AG04450 (cell line): ENCODE data around the gene FBXO41. TPM values are rescaled to one million over a fixed set of nuclear protein-coding genes. Genes with fewer than 3 reads are reported as not detected.

Experiments used
- CTCF ChIA-PET: fragments of 300-600, 350-600 bp; formaldehyde crosslinking; extraction: SDS; loops from one replicate; lab custom pipeline; 2022; ENCODE audit warnings: antibody characterized with exemption, inconsistent platforms; lab: Charles Lee
- POLR2A ChIA-PET: fragments of 350-600 bp; formaldehyde crosslinking; extraction: SDS; loops from one replicate; lab custom pipeline; 2021; ENCODE audit warnings: antibody characterized with exemption, inconsistent platforms; lab: Yijun Ruan, JAX
- DNase-seq: peaks from one replicate; pipeline ENCODE4 v3.0.0-alpha.2; 2011; ENCODE audit warnings: low read depth, low spot score
- H3K27ac ChIP-seq: one replicate; pipeline ENCODE4 v1.5.1; 2012; ENCODE audit warnings: low read depth, low read length, control low read depth
- H3K27me3 ChIP-seq: one replicate; pipeline ENCODE4 v1.6.0; 2012; ENCODE audit warnings: low read length; ENCODE audit not compliant: control insufficient read depth, insufficient read depth
- H3K4me3 ChIP-seq: 2 replicates; pipeline ENCODE4 v1.5.1; 2011; ENCODE audit warnings: mild to moderate bottlenecking, low read depth, low read length, control low read depth
- H3K9me3 ChIP-seq: 2 replicates; pipeline ENCODE4 v1.5.1; 2012; ENCODE audit warnings: low read length; ENCODE audit not compliant: control insufficient read depth, insufficient read depth
- polyA plus RNA-seq: library from polyadenylated mRNA; depleted of rRNA; stranded (reverse); fragments of >200 nt; gene quantifications from 2 replicates; pipeline ENCODE4 v1.2.3, GENCODE V29; 2011
- TF ChIP-seq, protein P1 (sequence below): IDR thresholded peaks from 2 replicates; pipeline ENCODE4 v1.5.1; 2011; ENCODE audit warnings: low read depth, low read length, control low read depth, inconsistent platforms

FBXO41 gene
- polyA plus RNA-seq, 1 experiment, result 2.5 TPM

DNA sequence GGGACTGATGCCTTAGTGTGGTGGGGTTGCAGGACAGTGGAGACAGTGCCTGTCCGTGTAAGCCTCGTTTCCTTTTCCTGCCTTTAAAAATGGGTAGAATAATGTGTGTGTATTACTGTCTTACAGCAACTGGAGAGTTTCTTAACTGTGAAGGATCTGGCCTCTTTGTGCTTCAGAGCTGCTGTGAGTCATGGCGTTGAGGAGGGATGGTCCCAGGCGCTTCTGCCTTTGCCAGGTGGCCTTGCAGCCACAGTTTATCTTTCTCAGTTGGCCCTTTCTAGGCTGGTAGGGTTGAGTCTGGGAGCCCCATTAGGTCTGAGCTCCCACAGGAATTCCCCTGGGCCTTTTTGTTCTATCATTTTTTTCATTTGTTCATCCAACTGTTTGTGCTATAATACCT is 60.5 kb downstream of the FBXO41 start:
- TF ChIP-seq, protein P1, sequence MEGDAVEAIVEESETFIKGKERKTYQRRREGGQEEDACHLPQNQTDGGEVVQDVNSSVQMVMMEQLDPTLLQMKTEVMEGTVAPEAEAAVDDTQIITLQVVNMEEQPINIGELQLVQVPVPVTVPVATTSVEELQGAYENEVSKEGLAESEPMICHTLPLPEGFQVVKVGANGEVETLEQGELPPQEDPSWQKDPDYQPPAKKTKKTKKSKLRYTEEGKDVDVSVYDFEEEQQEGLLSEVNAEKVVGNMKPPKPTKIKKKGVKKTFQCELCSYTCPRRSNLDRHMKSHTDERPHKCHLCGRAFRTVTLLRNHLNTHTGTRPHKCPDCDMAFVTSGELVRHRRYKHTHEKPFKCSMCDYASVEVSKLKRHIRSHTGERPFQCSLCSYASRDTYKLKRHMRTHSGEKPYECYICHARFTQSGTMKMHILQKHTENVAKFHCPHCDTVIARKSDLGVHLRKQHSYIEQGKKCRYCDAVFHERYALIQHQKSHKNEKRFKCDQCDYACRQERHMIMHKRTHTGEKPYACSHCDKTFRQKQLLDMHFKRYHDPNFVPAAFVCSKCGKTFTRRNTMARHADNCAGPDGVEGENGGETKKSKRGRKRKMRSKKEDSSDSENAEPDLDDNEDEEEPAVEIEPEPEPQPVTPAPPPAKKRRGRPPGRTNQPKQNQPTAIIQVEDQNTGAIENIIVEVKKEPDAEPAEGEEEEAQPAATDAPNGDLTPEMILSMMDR, result no peak
- Histone ChIP-seq H3K27ac (no peak overlapping the region), H3K4me3 (no peak overlapping the region), H3K27me3 (no peaks in the 10 kb centered on the region), H3K9me3 (no peaks in the 10 kb centered on the region)
- POLR2A ChIA-PET, result interaction anchor here (1.2 kb wide), 1 partner anchor 10 kb away, joined by 4 read pairs; the partner anchor contains the start of gene CCT7
- DNase-seq, result no peak
- CTCF ChIA-PET, result interaction anchor here (1.4 to 2.1 kb wide), 2 partner anchors 9 to 11 kb away, joined by 3 to 5 read pairs; no protein-coding TSS in a partner anchor

DNA sequence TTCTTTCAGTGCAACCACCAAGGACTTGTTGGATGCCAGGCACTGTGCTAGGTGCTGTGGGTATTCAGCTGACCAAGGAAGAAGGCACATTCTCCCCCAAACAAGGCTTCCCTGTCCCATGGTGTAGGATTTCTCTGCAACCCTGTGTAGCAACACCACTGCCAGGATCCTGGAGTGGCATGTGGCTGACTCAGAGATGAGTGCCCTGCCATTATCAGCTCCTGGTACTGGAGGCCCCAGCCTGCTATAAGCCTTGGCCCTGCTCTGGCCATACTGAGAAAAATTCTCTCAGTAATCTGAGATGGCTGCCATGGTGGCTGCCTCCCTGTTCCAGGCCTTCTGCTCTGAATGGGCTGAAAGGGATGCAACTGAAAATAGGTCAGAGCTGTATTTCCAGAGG is 66.0 kb downstream of the FBXO41 start:
- Histone ChIP-seq H3K27ac (peak overlapping the region; percentile 39), H3K4me3 (no peak overlapping the region), H3K9me3 (no peaks in the 10 kb centered on the region), H3K27me3 (no peaks in the 10 kb centered on the region)
- no peak for DNase-seq
- CTCF ChIA-PET, result interaction anchor here (1.4 to 2.1 kb wide), 2 partner anchors 41 to 325 kb away, joined by 6 to 8 read pairs; no protein-coding TSS in a partner anchor
- POLR2A ChIA-PET, result interaction anchor here (0.8 to 1.5 kb wide), 3 partner anchors 9 to 16 kb away, joined by 3 to 7 read pairs (median 3); partner anchors contain the start of gene CCT7
- TF ChIP-seq, protein P1, result no peak

DNA sequence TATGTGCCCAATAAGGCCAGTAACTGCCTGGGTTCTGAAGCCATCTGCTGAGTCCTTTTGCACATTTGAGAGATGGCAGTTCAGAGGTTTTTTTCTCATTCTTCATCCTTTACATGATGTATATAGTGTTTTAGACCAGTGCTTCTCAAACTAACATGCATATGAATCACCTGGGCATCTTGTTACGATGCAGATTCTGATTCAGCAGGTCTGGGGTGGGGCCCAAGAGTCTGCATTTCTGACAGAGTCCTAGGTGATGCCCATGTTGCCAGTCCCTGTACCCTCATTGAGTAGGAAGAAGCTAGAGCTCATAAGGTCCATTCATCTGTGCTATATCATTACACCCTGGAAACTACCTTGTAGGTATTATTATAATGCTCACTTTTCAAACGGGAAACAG is 66.5 kb downstream of the FBXO41 start:
- no peak overlapping the region for H3K27ac ChIP-seq
- H3K9me3 ChIP-seq, result no peaks in the 10 kb centered on the region
- TF ChIP-seq, protein P1, result no peak
- H3K27me3 ChIP-seq, result no peaks in the 10 kb centered on the region
- no peak for DNase-seq
- POLR2A ChIA-PET, result interaction anchor here (0.8 to 1.5 kb wide), 3 partner anchors 14 to 129 kb away, joined by 3 to 7 read pairs (median 3); partner anchors contain the start of gene CCT7
- CTCF ChIA-PET, result interaction anchor here (1.4 to 2.1 kb wide), 2 partner anchors 41 to 325 kb away, joined by 6 to 8 read pairs; no protein-coding TSS in a partner anchor
- H3K4me3 ChIP-seq, result no peak overlapping the region

DNA sequence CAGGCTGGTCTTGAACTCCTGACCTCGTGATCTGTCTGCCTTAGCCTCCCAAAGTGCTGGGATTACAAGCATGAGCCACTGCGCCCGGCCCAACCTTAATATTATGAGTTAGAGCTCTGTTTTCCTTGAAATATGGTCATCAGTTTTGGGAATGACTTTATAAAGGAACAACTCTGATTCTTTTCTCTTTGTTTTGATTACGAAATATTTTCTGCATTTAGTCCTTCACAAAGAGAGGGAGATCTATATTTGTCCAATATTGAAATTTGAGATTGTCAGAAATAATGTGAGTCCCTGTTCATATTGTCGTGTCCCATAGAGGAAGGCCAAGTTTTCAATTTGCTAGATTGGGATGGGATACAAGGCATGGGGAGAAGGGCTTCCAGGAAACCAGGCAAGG is 67.1 kb downstream of the FBXO41 start:
- H3K27ac ChIP-seq, result no peak overlapping the region
- TF ChIP-seq, protein P1, result no peak
- CTCF ChIA-PET, result interaction anchor here (2.1 kb wide), 1 partner anchor 40 kb away, joined by 8 read pairs; no protein-coding TSS in a partner anchor
- DNase-seq, result no peak
- no peak overlapping the region for H3K4me3 ChIP-seq
- POLR2A ChIA-PET, result interaction anchor here (0.8 kb wide), 1 partner anchor 128 kb away, joined by 3 read pairs; no protein-coding TSS in a partner anchor
- no peaks in the 10 kb centered on the region for H3K9me3 ChIP-seq
- no peaks in the 10 kb centered on the region for H3K27me3 ChIP-seq

DNA sequence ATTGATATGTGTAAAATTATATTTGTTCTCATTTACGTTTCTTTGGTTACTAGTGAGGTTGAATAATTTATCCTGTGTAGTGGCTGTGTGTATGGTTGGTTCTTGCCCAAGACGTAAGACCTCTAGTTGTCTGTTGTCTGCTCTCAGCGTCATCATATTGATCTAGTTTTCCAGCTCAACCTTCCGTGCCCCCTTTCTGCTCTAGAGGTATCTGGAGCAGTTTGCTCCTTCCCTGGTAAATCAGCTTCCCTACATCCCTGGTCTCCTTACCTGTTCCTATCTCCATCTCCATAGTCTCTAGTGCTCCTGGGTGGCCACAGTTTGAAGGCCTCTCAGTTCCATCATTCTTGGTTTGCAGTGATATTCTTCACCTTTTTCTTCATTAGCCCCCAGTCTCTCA is 69.0 kb downstream of the FBXO41 start:
- no peaks in the 10 kb centered on the region for H3K27me3 ChIP-seq
- peak overlapping the region; percentile 75 for H3K4me3 ChIP-seq
- TF ChIP-seq, protein P1, result no peak
- ChIA-PET POLR2A (interaction anchor here (0.9 to 1.1 kb wide), 3 partner anchors 15 to 19 kb away, joined by 3 read pairs; partner anchors contain the start of genes CCT7 and PRADC1), CTCF (interaction anchor here (0.6 to 1.5 kb wide), 6 partner anchors 9 to 326 kb away, joined by 3 to 7 read pairs (median 4); no protein-coding TSS in a partner anchor)
- H3K9me3 ChIP-seq, result no peaks in the 10 kb centered on the region
- no peak for DNase-seq
- H3K27ac ChIP-seq, result no peak overlapping the region
